HEK293 (cell line): Measurements from ENCODE around the gene PIK3R2.

Source experiments
- CTCF ChIA-PET: fragments of 350-600 bp; formaldehyde crosslinking; extraction: SDS; loops from one replicate; lab custom pipeline; 2021; ENCODE audit warnings: antibody characterized with exemption; lab: Yijun Ruan, JAX
- POLR2A ChIA-PET: fragments of 300-600 bp; formaldehyde crosslinking; extraction: SDS; loops from one replicate; lab custom pipeline; 2020; ENCODE audit warnings: antibody characterized with exemption, inconsistent platforms; lab: Yijun Ruan, JAX
- H3K27ac ChIP-seq: fragments of 200-500 bp; sonication (Bioruptor generic); 2 replicates; pipeline ENCODE4 v1.5.1; 2014; ENCODE audit warnings: low read depth, low read length, control low read depth, inconsistent platforms; ENCODE audit errors: extremely low read depth
- H3K36me3 ChIP-seq, 2 experiments: fragments of 200-500 bp in 1 of 2; sonication (Bioruptor generic) in 1 of 2; 1 replicate in 1 of 2; 2 replicates in 1 of 2; pipeline ENCODE4 v1.5.1; 2014 to 2017; ENCODE audit warnings: inconsistent platforms in 2 of 2, low read length in 2 of 2; ENCODE audit not compliant: control insufficient read depth in 2 of 2, insufficient read depth in 1 of 2
- H3K4me1 ChIP-seq: fragments of 200-500 bp; sonication (Bioruptor generic); 2 replicates; pipeline ENCODE4 v1.5.1; 2014; ENCODE audit warnings: mild to moderate bottlenecking, low read length, inconsistent platforms; ENCODE audit not compliant: control insufficient read depth, insufficient read depth
- H3K4me3 ChIP-seq: 2 replicates; pipeline ENCODE4 v1.5.1; 2011; ENCODE audit warnings: low read depth, mild to moderate bottlenecking, control low read depth, low read length, moderate library complexity
- H3K9me3 ChIP-seq: fragments of 200-500 bp; sonication (Bioruptor generic); 2 replicates; pipeline ENCODE4 v1.5.1; 2014; ENCODE audit warnings: low read depth, low read length, inconsistent platforms; ENCODE audit not compliant: control insufficient read depth, insufficient read depth
- EGR2 ChIP-seq: fragments of 450-650 bp; formaldehyde crosslinking; IDR thresholded peaks from 2 replicates; pipeline ENCODE4 v1.5.1; 2016; ENCODE audit warnings: low read depth, missing biosample characterization, missing genetic modification characterization
- FEZF1 ChIP-seq: fragments of 450-650 bp; formaldehyde crosslinking; IDR thresholded peaks from 2 replicates; pipeline ENCODE4 v1.5.1; 2016; ENCODE audit warnings: missing biosample characterization, missing genetic modification characterization
- KLF1 ChIP-seq: fragments of 450-650 bp; formaldehyde crosslinking; IDR thresholded peaks from 2 replicates; pipeline ENCODE4 v1.5.1; 2016; ENCODE audit warnings: missing biosample characterization, missing genetic modification characterization
- MYNN ChIP-seq: fragments of 450-650 bp; formaldehyde crosslinking; IDR thresholded peaks from 2 replicates; pipeline ENCODE4 v1.5.1; 2016; ENCODE audit warnings: missing biosample characterization, missing genetic modification characterization, borderline replicate concordance
- PATZ1 ChIP-seq: fragments of 450-650 bp; formaldehyde crosslinking; IDR thresholded peaks from 2 replicates; pipeline ENCODE4 v1.5.1; 2016; ENCODE audit warnings: missing biosample characterization, missing genetic modification characterization
- ZNF112 ChIP-seq: fragments of 450-650 bp; formaldehyde crosslinking; IDR thresholded peaks from 2 replicates; pipeline ENCODE4 v1.5.0; 2017; ENCODE audit warnings: missing biosample characterization, missing genetic modification characterization
- ZNF521 ChIP-seq: fragments of 450-650 bp; formaldehyde crosslinking; IDR thresholded peaks from 2 replicates; pipeline ENCODE4 v1.5.1; 2017; ENCODE audit warnings: missing biosample characterization, mild to moderate bottlenecking, missing genetic modification characterization
- ZNF558 ChIP-seq: fragments of 450-650 bp; formaldehyde crosslinking; IDR thresholded peaks from 2 replicates; pipeline ENCODE4 v1.5.1; 2016; ENCODE audit warnings: missing biosample characterization, missing genetic modification characterization
- ZNF580 ChIP-seq: fragments of 450-650 bp; formaldehyde crosslinking; IDR thresholded peaks from 2 replicates; pipeline ENCODE4 v1.5.1; 2016; ENCODE audit warnings: missing biosample characterization, missing genetic modification characterization
- ZNF600 ChIP-seq: fragments of 450-650 bp; formaldehyde crosslinking; IDR thresholded peaks from 2 replicates; pipeline ENCODE4 v1.5.1; 2016; ENCODE audit warnings: missing biosample characterization, missing genetic modification characterization
- ZNF629 ChIP-seq: fragments of 450-650 bp; formaldehyde crosslinking; IDR thresholded peaks from 2 replicates; pipeline ENCODE4 v1.5.1; 2017; ENCODE audit warnings: missing biosample characterization, missing genetic modification characterization
- ZNF707 ChIP-seq: fragments of 450-650 bp; formaldehyde crosslinking; IDR thresholded peaks from 2 replicates; pipeline ENCODE4 v1.5.1; 2016; ENCODE audit warnings: missing biosample characterization, missing genetic modification characterization
- TF ChIP-seq, protein P1 (sequence below): fragments of 450-650 bp; formaldehyde crosslinking; conservative IDR thresholded peaks from 2 replicates; pipeline ENCODE4 v1.5.1; 2016; ENCODE audit warnings: low read depth, missing biosample characterization, missing genetic modification characterization
- TF ChIP-seq, protein P2 (sequence below): fragments of 450-650 bp; IDR thresholded peaks from 2 replicates; pipeline ENCODE4 v1.5.1; 2018; ENCODE audit warnings: missing biosample characterization, missing genetic modification characterization
- TF ChIP-seq, protein P3 (sequence below): fragments of 450-650 bp; formaldehyde crosslinking; IDR thresholded peaks from 2 replicates; pipeline ENCODE4 v1.5.1; 2017; ENCODE audit warnings: missing biosample characterization, missing genetic modification characterization
- TF ChIP-seq, protein P4 (sequence below): fragments of 450-650 bp; formaldehyde crosslinking; IDR thresholded peaks from 2 replicates; pipeline ENCODE4 v1.5.1; 2016; ENCODE audit warnings: missing biosample characterization, missing genetic modification characterization, low read depth
- TF ChIP-seq, protein P5 (sequence below): fragments of 450-650 bp; formaldehyde crosslinking; IDR thresholded peaks from 2 replicates; pipeline ENCODE4 v1.5.1; 2016; ENCODE audit warnings: missing biosample characterization, missing genetic modification characterization
- TF ChIP-seq, protein P6 (sequence below): sonication (generic); formaldehyde crosslinking; IDR thresholded peaks from 2 replicates; pipeline ENCODE4 v1.8.1; 2022; ENCODE audit warnings: mild to moderate bottlenecking, moderate library complexity, missing genetic modification reagents

The PIK3R2 gene

GRCh38 chr19:18170714-18171255 is 17.8 kb downstream of the PIK3R2 start (continued):
- TF ChIP-seq, protein P1, sequence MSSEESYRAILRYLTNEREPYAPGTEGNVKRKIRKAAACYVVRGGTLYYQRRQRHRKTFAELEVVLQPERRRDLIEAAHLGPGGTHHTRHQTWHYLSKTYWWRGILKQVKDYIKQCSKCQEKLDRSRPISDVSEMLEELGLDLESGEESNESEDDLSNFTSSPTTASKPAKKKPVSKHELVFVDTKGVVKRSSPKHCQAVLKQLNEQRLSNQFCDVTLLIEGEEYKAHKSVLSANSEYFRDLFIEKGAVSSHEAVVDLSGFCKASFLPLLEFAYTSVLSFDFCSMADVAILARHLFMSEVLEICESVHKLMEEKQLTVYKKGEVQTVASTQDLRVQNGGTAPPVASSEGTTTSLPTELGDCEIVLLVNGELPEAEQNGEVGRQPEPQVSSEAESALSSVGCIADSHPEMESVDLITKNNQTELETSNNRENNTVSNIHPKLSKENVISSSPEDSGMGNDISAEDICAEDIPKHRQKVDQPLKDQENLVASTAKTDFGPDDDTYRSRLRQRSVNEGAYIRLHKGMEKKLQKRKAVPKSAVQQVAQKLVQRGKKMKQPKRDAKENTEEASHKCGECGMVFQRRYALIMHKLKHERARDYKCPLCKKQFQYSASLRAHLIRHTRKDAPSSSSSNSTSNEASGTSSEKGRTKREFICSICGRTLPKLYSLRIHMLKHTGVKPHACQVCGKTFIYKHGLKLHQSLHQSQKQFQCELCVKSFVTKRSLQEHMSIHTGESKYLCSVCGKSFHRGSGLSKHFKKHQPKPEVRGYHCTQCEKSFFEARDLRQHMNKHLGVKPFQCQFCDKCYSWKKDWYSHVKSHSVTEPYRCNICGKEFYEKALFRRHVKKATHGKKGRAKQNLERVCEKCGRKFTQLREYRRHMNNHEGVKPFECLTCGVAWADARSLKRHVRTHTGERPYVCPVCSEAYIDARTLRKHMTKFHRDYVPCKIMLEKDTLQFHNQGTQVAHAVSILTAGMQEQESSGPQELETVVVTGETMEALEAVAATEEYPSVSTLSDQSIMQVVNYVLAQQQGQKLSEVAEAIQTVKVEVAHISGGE (tag by site-specific recombination) = no peak
- TF ChIP-seq, protein P2, sequence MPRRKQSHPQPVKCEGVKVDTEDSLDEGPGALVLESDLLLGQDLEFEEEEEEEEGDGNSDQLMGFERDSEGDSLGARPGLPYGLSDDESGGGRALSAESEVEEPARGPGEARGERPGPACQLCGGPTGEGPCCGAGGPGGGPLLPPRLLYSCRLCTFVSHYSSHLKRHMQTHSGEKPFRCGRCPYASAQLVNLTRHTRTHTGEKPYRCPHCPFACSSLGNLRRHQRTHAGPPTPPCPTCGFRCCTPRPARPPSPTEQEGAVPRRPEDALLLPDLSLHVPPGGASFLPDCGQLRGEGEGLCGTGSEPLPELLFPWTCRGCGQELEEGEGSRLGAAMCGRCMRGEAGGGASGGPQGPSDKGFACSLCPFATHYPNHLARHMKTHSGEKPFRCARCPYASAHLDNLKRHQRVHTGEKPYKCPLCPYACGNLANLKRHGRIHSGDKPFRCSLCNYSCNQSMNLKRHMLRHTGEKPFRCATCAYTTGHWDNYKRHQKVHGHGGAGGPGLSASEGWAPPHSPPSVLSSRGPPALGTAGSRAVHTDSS (tag by site-specific recombination) = no peak
- TF ChIP-seq ZNF558 (tag by site-specific recombination) (no peak), EGR2 (tag by site-specific recombination) (no peak), ZNF707 (tag by site-specific recombination) (no peak), ZNF112 (tag by site-specific recombination) (no peak), ZNF521 (tag by site-specific recombination) (no peak), MYNN (tag by site-specific recombination) (no peak)
- TF ChIP-seq, protein P3, sequence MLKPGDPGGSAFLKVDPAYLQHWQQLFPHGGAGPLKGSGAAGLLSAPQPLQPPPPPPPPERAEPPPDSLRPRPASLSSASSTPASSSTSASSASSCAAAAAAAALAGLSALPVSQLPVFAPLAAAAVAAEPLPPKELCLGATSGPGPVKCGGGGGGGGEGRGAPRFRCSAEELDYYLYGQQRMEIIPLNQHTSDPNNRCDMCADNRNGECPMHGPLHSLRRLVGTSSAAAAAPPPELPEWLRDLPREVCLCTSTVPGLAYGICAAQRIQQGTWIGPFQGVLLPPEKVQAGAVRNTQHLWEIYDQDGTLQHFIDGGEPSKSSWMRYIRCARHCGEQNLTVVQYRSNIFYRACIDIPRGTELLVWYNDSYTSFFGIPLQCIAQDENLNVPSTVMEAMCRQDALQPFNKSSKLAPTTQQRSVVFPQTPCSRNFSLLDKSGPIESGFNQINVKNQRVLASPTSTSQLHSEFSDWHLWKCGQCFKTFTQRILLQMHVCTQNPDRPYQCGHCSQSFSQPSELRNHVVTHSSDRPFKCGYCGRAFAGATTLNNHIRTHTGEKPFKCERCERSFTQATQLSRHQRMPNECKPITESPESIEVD = no peak

DNA sequence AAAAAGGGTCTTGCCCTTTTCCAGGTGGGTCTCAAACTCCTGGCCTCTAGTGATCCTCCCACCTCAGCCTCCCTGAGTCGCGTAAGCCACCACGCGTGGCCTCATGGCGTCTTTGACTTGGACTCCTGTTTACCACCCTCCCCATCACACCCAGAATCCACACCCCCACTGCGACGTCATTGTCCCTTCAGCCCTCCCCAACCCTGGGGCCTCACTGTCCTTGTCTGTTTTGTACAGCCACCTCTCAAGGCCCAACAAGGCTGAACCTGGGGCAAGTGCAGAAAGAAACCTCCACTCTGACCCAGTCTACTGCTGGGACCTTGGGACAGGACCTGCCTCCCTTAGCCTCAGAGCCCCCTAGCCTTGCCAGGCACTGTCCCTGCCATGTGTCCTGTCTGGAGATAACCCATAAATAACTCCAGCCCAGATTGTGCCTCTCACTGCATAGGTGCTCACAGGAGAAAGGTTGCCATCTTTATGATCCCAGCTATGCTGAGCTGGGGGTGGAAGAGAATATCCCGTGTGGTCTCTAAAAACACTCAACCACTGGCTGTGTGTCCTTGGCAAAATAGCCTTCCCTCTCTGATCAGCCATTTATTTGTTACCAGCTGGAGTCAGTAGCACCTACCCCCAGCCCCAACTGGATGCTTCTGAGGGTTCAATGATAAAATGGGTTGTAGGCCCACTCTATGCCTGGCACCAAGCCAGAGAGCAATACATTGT is 18.8 kb downstream of the PIK3R2 start:
- Histone ChIP-seq H3K9me3 (no peaks in the 10 kb centered on the region), H3K27ac (no peak overlapping the region), H3K4me1 (no peaks in the 10 kb centered on the region), H3K36me3 (peaks cover 0 to 39% of the 10 kb centered on the region in 2 experiments; a peak in 2 of 3 replicates), H3K4me3 (no peak overlapping the region)
- ChIA-PET CTCF (interaction anchor here (0.6 to 1.5 kb wide), 8 partner anchors 9 to 106 kb away, joined by 3 to 8 read pairs (median 4); no protein-coding TSS in a partner anchor), POLR2A (no interaction called here)
- TF ChIP-seq FEZF1 (tag by site-specific recombination) (no peak), ZNF580 (0 out of 2 replicates have a peak, but pooled peaks have one; percentile 21), ZNF600 (tag by site-specific recombination) (0 out of 2 replicates have a peak, but pooled peaks have one; percentile 45), KLF1 (0 out of 2 replicates have a peak, but pooled peaks have one; percentile 12), ZNF629 (tag by site-specific recombination) (peak; percentile 40; the same call in 1 of the 2 replicates), PATZ1 (tag by site-specific recombination) (0 out of 2 replicates have a peak, but pooled peaks have one; percentile 20)
- TF ChIP-seq, protein P4, sequence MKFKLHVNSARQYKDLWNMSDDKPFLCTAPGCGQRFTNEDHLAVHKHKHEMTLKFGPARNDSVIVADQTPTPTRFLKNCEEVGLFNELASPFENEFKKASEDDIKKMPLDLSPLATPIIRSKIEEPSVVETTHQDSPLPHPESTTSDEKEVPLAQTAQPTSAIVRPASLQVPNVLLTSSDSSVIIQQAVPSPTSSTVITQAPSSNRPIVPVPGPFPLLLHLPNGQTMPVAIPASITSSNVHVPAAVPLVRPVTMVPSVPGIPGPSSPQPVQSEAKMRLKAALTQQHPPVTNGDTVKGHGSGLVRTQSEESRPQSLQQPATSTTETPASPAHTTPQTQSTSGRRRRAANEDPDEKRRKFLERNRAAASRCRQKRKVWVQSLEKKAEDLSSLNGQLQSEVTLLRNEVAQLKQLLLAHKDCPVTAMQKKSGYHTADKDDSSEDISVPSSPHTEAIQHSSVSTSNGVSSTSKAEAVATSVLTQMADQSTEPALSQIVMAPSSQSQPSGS (tag by site-specific recombination) = peak; percentile 34; the same call in 1 of the 2 replicates
- TF ChIP-seq, protein P5, sequence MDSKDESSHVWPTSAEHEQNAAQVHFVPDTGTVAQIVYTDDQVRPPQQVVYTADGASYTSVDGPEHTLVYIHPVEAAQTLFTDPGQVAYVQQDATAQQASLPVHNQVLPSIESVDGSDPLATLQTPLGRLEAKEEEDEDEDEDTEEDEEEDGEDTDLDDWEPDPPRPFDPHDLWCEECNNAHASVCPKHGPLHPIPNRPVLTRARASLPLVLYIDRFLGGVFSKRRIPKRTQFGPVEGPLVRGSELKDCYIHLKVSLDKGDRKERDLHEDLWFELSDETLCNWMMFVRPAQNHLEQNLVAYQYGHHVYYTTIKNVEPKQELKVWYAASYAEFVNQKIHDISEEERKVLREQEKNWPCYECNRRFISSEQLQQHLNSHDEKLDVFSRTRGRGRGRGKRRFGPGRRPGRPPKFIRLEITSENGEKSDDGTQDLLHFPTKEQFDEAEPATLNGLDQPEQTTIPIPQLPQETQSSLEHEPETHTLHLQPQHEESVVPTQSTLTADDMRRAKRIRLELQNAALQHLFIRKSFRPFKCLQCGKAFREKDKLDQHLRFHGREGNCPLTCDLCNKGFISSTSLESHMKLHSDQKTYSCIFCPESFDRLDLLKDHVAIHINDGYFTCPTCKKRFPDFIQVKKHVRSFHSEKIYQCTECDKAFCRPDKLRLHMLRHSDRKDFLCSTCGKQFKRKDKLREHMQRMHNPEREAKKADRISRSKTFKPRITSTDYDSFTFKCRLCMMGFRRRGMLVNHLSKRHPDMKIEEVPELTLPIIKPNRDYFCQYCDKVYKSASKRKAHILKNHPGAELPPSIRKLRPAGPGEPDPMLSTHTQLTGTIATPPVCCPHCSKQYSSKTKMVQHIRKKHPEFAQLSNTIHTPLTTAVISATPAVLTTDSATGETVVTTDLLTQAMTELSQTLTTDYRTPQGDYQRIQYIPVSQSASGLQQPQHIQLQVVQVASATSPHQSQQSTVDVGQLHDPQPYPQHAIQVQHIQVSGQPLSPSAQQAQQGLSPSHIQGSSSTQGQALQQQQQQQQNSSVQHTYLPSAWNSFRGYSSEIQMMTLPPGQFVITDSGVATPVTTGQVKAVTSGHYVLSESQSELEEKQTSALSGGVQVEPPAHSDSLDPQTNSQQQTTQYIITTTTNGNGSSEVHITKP (tag by site-specific recombination) = peak; percentile 90
- TF ChIP-seq, protein P6, sequence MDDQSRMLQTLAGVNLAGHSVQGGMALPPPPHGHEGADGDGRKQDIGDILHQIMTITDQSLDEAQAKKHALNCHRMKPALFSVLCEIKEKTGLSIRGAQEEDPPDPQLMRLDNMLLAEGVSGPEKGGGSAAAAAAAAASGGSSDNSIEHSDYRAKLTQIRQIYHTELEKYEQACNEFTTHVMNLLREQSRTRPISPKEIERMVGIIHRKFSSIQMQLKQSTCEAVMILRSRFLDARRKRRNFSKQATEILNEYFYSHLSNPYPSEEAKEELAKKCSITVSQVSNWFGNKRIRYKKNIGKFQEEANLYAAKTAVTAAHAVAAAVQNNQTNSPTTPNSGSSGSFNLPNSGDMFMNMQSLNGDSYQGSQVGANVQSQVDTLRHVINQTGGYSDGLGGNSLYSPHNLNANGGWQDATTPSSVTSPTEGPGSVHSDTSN (CRISPR knock-in tag) = no peak
